Measurements from ENCODE around the gene DKK3. TPM values are rescaled to one million over a fixed set of nuclear protein-coding genes. Genes with fewer than 3 reads are reported as not detected.

The DKK3 gene
- total RNA-seq, 1 donor from 2014 or later: 204 TPM

DNA sequence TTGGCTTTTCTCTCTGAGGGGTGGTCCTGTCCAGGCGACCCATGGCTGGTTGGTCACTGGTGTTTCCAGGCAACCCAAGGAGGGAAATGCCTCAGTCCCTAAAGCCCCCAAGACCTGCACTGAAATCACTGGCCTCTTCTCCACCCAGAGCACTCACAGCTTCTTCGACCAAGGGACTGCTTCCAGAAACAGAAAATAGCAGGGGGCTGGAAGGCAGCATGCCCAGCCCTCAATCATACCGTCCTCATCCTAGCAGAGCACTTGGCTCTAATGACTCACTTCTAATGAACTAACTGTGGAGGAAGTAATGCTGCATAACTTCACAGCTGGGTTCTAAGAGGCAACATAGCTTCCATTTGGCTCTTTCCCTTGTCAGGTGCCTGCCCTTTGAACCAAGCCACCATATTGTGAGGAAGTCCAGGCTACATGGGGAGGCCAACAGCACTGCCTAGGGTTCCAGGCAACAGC, 27.6 kb downstream of the DKK3 start:
- TF ChIP-seq, protein P1, sequence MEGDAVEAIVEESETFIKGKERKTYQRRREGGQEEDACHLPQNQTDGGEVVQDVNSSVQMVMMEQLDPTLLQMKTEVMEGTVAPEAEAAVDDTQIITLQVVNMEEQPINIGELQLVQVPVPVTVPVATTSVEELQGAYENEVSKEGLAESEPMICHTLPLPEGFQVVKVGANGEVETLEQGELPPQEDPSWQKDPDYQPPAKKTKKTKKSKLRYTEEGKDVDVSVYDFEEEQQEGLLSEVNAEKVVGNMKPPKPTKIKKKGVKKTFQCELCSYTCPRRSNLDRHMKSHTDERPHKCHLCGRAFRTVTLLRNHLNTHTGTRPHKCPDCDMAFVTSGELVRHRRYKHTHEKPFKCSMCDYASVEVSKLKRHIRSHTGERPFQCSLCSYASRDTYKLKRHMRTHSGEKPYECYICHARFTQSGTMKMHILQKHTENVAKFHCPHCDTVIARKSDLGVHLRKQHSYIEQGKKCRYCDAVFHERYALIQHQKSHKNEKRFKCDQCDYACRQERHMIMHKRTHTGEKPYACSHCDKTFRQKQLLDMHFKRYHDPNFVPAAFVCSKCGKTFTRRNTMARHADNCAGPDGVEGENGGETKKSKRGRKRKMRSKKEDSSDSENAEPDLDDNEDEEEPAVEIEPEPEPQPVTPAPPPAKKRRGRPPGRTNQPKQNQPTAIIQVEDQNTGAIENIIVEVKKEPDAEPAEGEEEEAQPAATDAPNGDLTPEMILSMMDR (IDR thresholded peaks at IDR 0.05; ENCODE audit: insufficient read depth, low read length, poor library complexity, severe bottlenecking): no peak
- Histone ChIP-seq H3K27me3 (ENCODE audit: control insufficient read depth, insufficient read depth, low read length) (no peaks in the 10 kb centered on the region), H3K36me3 (ENCODE audit: control insufficient read depth, insufficient read depth, low read length) (no peaks in the 10 kb centered on the region), H3K4me3 (ENCODE audit: low read depth, low read length) (no peak overlapping the region)
- DNase-seq (ENCODE audit: low read depth): no peak

DNA sequence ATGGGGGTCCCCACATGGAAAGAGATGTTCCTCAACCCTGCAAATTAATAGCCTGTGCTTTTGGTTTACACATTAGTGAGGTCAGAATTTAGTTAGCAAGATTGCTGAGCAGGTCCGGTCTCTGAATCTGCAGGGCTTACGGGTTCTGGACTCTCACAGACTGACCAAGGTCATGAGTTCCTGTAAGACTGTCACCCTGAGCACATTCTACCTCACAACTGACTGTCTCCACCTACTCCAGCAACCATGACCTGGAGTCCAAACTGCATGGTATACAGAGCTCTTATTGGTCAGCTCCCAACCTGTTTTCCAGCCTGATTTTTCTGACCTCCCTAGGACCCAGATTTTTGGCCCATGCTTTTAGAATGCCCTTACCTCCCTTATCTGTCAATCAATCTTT, 28.2 kb downstream of the DKK3 start:
- no peak for DNase-seq (ENCODE audit: low read depth)
- Histone ChIP-seq H3K4me3 (ENCODE audit: low read depth, low read length) (no peak overlapping the region), H3K27me3 (ENCODE audit: control insufficient read depth, insufficient read depth, low read length) (no peaks in the 10 kb centered on the region), H3K36me3 (ENCODE audit: control insufficient read depth, insufficient read depth, low read length) (no peaks in the 10 kb centered on the region)
- TF ChIP-seq, protein P1 (IDR thresholded peaks at IDR 0.05; ENCODE audit: insufficient read depth, low read length, poor library complexity, severe bottlenecking): no peak

DNA sequence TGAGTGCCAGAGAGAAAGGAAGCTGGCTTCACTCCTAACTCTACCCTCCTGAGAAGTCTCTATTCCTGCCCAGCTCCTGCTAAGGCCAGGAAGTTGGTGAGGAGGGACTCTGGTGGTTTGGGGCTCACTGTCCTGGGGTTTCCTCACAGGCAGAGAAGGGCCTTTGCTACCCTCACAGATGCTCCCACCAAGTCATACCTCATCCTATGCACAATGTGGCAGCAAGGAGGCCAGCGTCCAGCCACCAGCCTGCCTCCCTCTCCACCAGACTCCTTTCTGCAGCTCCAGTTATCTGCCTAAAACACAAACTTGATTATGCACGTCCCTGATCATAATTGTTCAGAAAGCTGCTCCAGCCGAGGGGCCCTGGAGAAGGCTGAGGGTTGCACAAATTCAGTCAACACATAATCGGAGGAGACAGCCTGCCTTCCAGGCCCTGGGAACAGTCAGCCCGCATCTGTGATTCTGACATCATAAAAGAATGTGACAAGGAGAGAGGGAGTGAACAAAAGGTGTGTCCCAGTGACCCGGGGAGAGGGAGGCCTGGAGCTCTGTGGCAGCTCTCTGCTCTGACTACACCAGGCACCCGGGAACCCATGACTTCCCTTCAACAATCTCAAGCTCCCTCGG, 28.8 kb downstream of the DKK3 start:
- Histone ChIP-seq H3K4me3 (ENCODE audit: low read depth, low read length) (no peak overlapping the region), H3K36me3 (ENCODE audit: control insufficient read depth, insufficient read depth, low read length) (no peaks in the 10 kb centered on the region), H3K27me3 (ENCODE audit: control insufficient read depth, insufficient read depth, low read length) (no peaks in the 10 kb centered on the region)
- peak; percentile 43 for DNase-seq (ENCODE audit: low read depth)
- TF ChIP-seq, protein P1 (IDR thresholded peaks at IDR 0.05; ENCODE audit: insufficient read depth, low read length, poor library complexity, severe bottlenecking): no peak

DNA sequence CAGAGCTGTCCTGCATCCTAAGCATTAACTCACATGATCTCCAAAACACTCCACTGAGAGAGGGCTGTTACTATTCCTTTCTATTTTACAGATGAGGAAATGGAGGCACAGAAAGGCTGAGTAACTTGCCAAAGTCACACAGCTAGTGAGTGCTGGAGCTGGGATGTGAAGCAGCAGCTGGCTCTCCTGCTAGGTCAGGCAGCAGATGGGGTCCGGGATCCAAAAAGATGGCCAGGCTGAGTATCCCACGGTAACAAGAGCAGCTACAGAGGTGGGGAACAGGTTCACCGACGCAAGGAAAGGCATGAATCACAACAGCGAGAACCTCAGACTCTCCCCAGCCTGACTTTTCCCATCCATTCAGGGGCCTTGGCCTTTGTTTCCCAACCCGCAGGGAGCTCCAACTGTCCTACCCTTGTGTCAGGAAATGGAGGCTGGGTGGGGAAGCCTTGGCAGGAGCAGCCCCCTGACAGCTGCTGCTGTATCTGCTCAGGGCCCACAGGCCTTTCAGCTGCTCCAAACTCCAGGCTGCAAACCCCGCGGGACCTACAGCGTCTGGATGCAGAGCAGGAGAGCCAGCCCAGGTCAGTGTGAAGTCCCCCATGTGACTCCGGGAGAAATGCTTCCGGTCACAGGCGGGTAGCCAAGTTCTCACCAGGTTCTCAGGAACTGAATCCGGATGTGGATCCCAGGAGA, 29.5 kb downstream of the DKK3 start:
- TF ChIP-seq, protein P1 (IDR thresholded peaks at IDR 0.05; ENCODE audit: insufficient read depth, low read length, poor library complexity, severe bottlenecking): no peak
- no peak overlapping the region for H3K4me3 ChIP-seq (ENCODE audit: low read depth, low read length)
- DNase-seq (ENCODE audit: low read depth): no peak
- H3K27me3 ChIP-seq (ENCODE audit: control insufficient read depth, insufficient read depth, low read length): no peaks in the 10 kb centered on the region
- no peaks in the 10 kb centered on the region for H3K36me3 ChIP-seq (ENCODE audit: control insufficient read depth, insufficient read depth, low read length)

DNA sequence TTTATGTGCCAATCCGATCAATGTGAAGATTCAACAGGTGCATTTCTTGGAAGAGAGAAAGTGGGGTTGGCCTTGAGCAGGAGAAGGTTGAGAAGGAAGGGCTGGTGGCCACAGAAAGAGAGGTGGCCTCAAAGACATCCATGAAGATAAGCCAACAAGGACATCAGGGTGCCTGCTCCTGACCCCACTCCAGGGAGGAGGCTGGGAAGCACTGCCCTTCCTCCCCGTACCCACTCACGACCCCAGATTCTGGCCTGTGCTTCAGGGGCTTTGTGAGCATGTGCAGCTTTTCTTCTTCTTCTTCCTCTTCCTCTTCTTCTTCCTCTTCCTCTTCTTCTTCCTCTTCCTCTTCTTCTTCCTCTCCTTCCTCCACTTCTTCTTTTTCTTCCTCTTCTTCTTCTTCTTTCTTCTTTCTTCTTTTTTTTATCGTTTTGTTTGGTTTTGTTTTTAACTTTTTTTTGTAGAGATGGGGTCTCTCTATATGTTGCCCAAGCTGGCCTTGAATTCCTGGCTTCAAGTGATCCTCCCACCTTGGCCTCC, 30.3 kb downstream of the DKK3 start:
- H3K36me3 ChIP-seq (ENCODE audit: control insufficient read depth, insufficient read depth, low read length): no peaks in the 10 kb centered on the region
- TF ChIP-seq, protein P1 (IDR thresholded peaks at IDR 0.05; ENCODE audit: insufficient read depth, low read length, poor library complexity, severe bottlenecking): no peak

More for the DNA sequence above, 30.3 kb downstream of the DKK3 start:
- H3K4me3 ChIP-seq (ENCODE audit: low read depth, low read length): no peak overlapping the region
- no peak for DNase-seq (ENCODE audit: low read depth)
- H3K27me3 ChIP-seq (ENCODE audit: control insufficient read depth, insufficient read depth, low read length): no peaks in the 10 kb centered on the region
